ENCODE results near the gene DACH1. TPM values are rescaled to one million over a fixed set of nuclear protein-coding genes. Genes with fewer than 3 reads are reported as not detected.

The DACH1 gene
- total and polyA plus RNA-seq, 2 of the 13 experiments (the other 11 are each of a cell fraction or from before 2014, with no cell fraction given): not detected

GRCh38 chr13:71609271-71609670 is 257.7 kb downstream of the DACH1 start:
- no peak overlapping the region for H3K4me2 ChIP-seq (ENCODE audit: low read depth, low read length)
- no peaks in the 10 kb centered on the region for H3K79me2 ChIP-seq (ENCODE audit: insufficient read depth, low read length)
- H3K36me3 ChIP-seq (replicated peaks in 1 of 2; ENCODE audit: control insufficient read depth in 1 of 2, insufficient read depth in 2 of 2, low read length in 2 of 2): no peaks in the 10 kb centered on the region
- 42% methylated on average over 7 of the region's 7 CpGs for WGBS (ENCODE audit: low lambda C conversion rate)
- intact Hi-C loops (cut with micrococcal nuclease; ENCODE audit: unreplicated experiment): no loop called here
- no peak for ATAC-seq
- CTCF ChIA-PET (ENCODE audit: low intra/inter-chr PET ratio, low total read pairs): no interaction called here
- H3K4me3 ChIP-seq (replicated peaks in 1 of 3; ENCODE audit: insufficient read depth in 1 of 3, low read depth in 2 of 3, low read length in 3 of 3): no peak overlapping the region
- H3K27me3 ChIP-seq (ENCODE audit: control insufficient read depth in 1 of 2, insufficient read depth in 2 of 2, low read length in 2 of 2): no peaks in the 10 kb centered on the region; a peak in 1 of 5 replicates
- TF ChIP-seq ZNF329 (CRISPR knock-in tag; IDR thresholded peaks at IDR 0.05; ENCODE audit: low read depth): no peak
- TF ChIP-seq JUND (CRISPR knock-in tag; IDR thresholded peaks at IDR 0.05): no peak
- no peak for TF ChIP-seq ATF7-NPFF (CRISPR knock-in tag; IDR thresholded peaks at IDR 0.05; ENCODE audit: low read depth)
- no peak for TF ChIP-seq GMEB1 (CRISPR knock-in tag; IDR thresholded peaks at IDR 0.05; ENCODE audit: borderline replicate concordance)
- TF ChIP-seq SP5 (CRISPR knock-in tag; IDR thresholded peaks at IDR 0.05; ENCODE audit: borderline replicate concordance, low read depth): no peak
- TF ChIP-seq ZNF607 (CRISPR knock-in tag; IDR thresholded peaks at IDR 0.05; ENCODE audit: borderline replicate concordance): no peak
- no peak for TF ChIP-seq ZNF432 (CRISPR knock-in tag; IDR thresholded peaks at IDR 0.05; ENCODE audit: borderline replicate concordance)
- TF ChIP-seq ASH2L (IDR thresholded peaks at IDR 0.05; ENCODE audit: insufficient read length, low read depth, low read length): no peak
- TF ChIP-seq ZNF674 (CRISPR knock-in tag; IDR thresholded peaks at IDR 0.05; ENCODE audit: low read depth): no peak
- no peak for TF ChIP-seq FOXA3 (CRISPR knock-in tag; IDR thresholded peaks at IDR 0.05)
- TF ChIP-seq HMG20B (CRISPR knock-in tag; conservative IDR thresholded peaks at IDR 0.05): no peak
- TF ChIP-seq, protein P1, sequence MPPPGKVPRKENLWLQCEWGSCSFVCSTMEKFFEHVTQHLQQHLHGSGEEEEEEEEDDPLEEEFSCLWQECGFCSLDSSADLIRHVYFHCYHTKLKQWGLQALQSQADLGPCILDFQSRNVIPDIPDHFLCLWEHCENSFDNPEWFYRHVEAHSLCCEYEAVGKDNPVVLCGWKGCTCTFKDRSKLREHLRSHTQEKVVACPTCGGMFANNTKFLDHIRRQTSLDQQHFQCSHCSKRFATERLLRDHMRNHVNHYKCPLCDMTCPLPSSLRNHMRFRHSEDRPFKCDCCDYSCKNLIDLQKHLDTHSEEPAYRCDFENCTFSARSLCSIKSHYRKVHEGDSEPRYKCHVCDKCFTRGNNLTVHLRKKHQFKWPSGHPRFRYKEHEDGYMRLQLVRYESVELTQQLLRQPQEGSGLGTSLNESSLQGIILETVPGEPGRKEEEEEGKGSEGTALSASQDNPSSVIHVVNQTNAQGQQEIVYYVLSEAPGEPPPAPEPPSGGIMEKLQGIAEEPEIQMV (CRISPR knock-in tag; IDR thresholded peaks at IDR 0.05; ENCODE audit: low read depth): no peak
- TF ChIP-seq NFE2L2 (IDR thresholded peaks at IDR 0.05; ENCODE audit: low read length): no peak
- no peak for TF ChIP-seq ZNF816 (CRISPR knock-in tag; IDR thresholded peaks at IDR 0.05; ENCODE audit: borderline replicate concordance)
- no peak for TF ChIP-seq ZNF121 (CRISPR knock-in tag; IDR thresholded peaks at IDR 0.05)
- TF ChIP-seq ZNF746 (CRISPR knock-in tag; IDR thresholded peaks at IDR 0.05): no peak
- H2AFZ ChIP-seq (ENCODE audit: low read length): no peak overlapping the region
- in situ Hi-C loops (cut with HindIII; ENCODE audit: extremely low pct_ligation_motif_present, low pct_unique_long_range_greater_than_20kb): no loop called here
- H4K20me1 ChIP-seq (ENCODE audit: insufficient read depth, low read length): no peaks in the 10 kb centered on the region
- FAIRE-seq: no peak
- H3K27ac ChIP-seq (ENCODE audit: extremely low read length, insufficient read depth, low read length): no peak overlapping the region
- POLR2A ChIA-PET: no interaction called here
- no TSS peak for BruUV-seq (replicated peaks)
- no peak for DNase-seq (ENCODE audit: low spot score)
- H3K9ac ChIP-seq (ENCODE audit: insufficient read depth, low read depth, low read length): no peak overlapping the region
- H3K9me3 ChIP-seq (ENCODE audit: low read length): no peaks in the 10 kb centered on the region
- no peaks in the 10 kb centered on the region for H3K4me1 ChIP-seq (ENCODE audit: insufficient read depth, low read length)

Data from HepG2 (cell line).